Keratinocyte (primary cell): ENCODE data around the gene OR6J1. TPM values are rescaled to one million over a fixed set of nuclear protein-coding genes. Genes with fewer than 3 reads are reported as not detected.

Experiments used
- DNase-seq: peaks from one replicate; pipeline ENCODE4 v3.0.0-alpha.2; 2011; ENCODE audit warnings: low read depth, missing footprints, low spot score
- FAIRE-seq: peaks from 2 replicates; lab custom pipeline; 2011; peaks lifted over from hg19 to GRCh38; lab: Jason Lieb, UNC
- H2AFZ ChIP-seq: 2 replicates; pipeline ENCODE4 v1.6.0; 2012; ENCODE audit warnings: low read length, control low read depth, inconsistent platforms; ENCODE audit not compliant: control insufficient read depth
- H3K27ac ChIP-seq: 2 replicates; pipeline ENCODE4 v1.5.1; 2011; ENCODE audit warnings: low read length; ENCODE audit not compliant: control insufficient read depth, insufficient read depth
- H3K27me3 ChIP-seq: 3 replicates; pipeline ENCODE4 v1.6.0; 2011; ENCODE audit warnings: low read length; ENCODE audit not compliant: control insufficient read depth, insufficient read depth; ENCODE audit errors: extremely low read depth
- H3K36me3 ChIP-seq, 2 experiments: 2 replicates in 1 of 2; 3 replicates in 1 of 2; pipeline ENCODE4 v1.5.1; 2011; ENCODE audit warnings: low read length in 2 of 2, mild to moderate bottlenecking in 1 of 2; ENCODE audit not compliant: control insufficient read depth in 2 of 2, insufficient read depth in 2 of 2; ENCODE audit errors: extremely low read depth in 1 of 2
- H3K4me1 ChIP-seq: 3 replicates; pipeline ENCODE4 v1.5.1; 2011; ENCODE audit warnings: low read length; ENCODE audit not compliant: control insufficient read depth, insufficient read depth; ENCODE audit errors: extremely low read depth
- H3K4me2 ChIP-seq: 3 replicates; pipeline ENCODE4 v1.6.0; 2011; ENCODE audit warnings: low read depth, low read length; ENCODE audit not compliant: control insufficient read depth, insufficient read depth; ENCODE audit errors: extremely low read depth
- H3K4me3 ChIP-seq, 3 experiments: fragments of 200-600 bp in 1 of 3; sonication (generic) in 1 of 3; 2 replicates in 2 of 3; 3 replicates in 1 of 3; pipeline ENCODE4 v1.5.1; 2011 to 2016; ENCODE audit warnings: low read length in 3 of 3, mild to moderate bottlenecking in 3 of 3, control low read depth in 2 of 3, inconsistent platforms in 1 of 3, low read depth in 1 of 3, mixed read lengths in 1 of 3, mixed run types in 1 of 3, moderate library complexity in 1 of 3; ENCODE audit not compliant: control insufficient read depth in 2 of 3, insufficient read depth in 2 of 3; ENCODE audit errors: extremely low read depth in 1 of 3
- H3K79me2 ChIP-seq: 2 replicates; pipeline ENCODE4 v1.6.0; 2012; ENCODE audit warnings: low read length; ENCODE audit not compliant: control insufficient read depth, insufficient read depth
- H3K9ac ChIP-seq: 3 replicates; pipeline ENCODE4 v1.6.0; 2011; ENCODE audit warnings: low read length; ENCODE audit not compliant: control insufficient read depth, insufficient read depth; ENCODE audit errors: extremely low read depth
- H3K9me1 ChIP-seq: 3 replicates; pipeline ENCODE4 v1.6.0; 2011; ENCODE audit warnings: low read length; ENCODE audit not compliant: control insufficient read depth, insufficient read depth; ENCODE audit errors: extremely low read depth
- H3K9me3 ChIP-seq: 2 replicates; pipeline ENCODE4 v1.5.1; 2012; ENCODE audit warnings: low read depth, low read length; ENCODE audit not compliant: control insufficient read depth
- H4K20me1 ChIP-seq: 3 replicates; pipeline ENCODE4 v1.6.0; 2011; ENCODE audit warnings: low read length; ENCODE audit not compliant: control insufficient read depth, insufficient read depth; ENCODE audit errors: extremely low read depth
- CTCF ChIP-seq, 3 experiments: IDR thresholded peaks in 1 of 3; conservative IDR thresholded peaks in 1 of 3; optimal IDR thresholded peaks in 1 of 3; 2 replicates in 2 of 3; 3 replicates in 1 of 3; pipeline versions ENCODE3 to v1.5.1; 2011; ENCODE audit warnings: low read length in 3 of 3, mild to moderate bottlenecking in 3 of 3, moderate library complexity in 2 of 3, control low read depth in 1 of 3, inconsistent platforms in 1 of 3; ENCODE audit not compliant: insufficient read depth in 2 of 3; ENCODE audit errors: extremely low read depth in 1 of 3
- EZH2 ChIP-seq: IDR thresholded peaks from one replicate; pipeline ENCODE4 v1.6.1; 2012; ENCODE audit warnings: inconsistent platforms, mild to moderate bottlenecking, low read length, moderate library complexity
- dilution Hi-C: fragments of 300-500 bp; cut with MboI; formaldehyde crosslinking; loops from one replicate; pipeline ENCODE4 v1.7.0; 2020; ENCODE audit warnings: low sequenced_read_pairs; ENCODE audit not compliant: extremely low pct_ligation_motif_present
- polyA plus RNA-seq, 5 experiments: library from polyadenylated mRNA; depleted of rRNA in 3 of 5; stranded (reverse) in 3 of 5; stranded (forward) in 1 of 5; unstranded in 1 of 5; fragments of >200 nt; gene quantifications; 1 replicate in 1 of 5; 2 replicates in 3 of 5; 3 replicates in 1 of 5; pipeline versions ENCODE4 v1.2.1 to v1.2.3, GENCODE V29; 2011 to 2012; ENCODE audit warnings: missing spikeins in 2 of 5, low read depth in 1 of 5, low replicate concordance in 1 of 5

The OR6J1 gene
- polyA plus RNA-seq, 1 donor (not counting 4 experiments of a cell fraction or from before 2014, with no cell fraction given): not detected

GRCh38 chr14:22671622-22672021 is 27.5 kb upstream of the OR6J1 start:
- dilution Hi-C loops: no loop called here
- Histone ChIP-seq H3K9ac (no peak overlapping the region), H3K36me3 (no peaks in the 10 kb centered on the region), H3K9me1 (no peaks in the 10 kb centered on the region), H3K4me2 (no peak overlapping the region), H3K27me3 (no peaks in the 10 kb centered on the region), H3K9me3 (no peaks in the 10 kb centered on the region), H3K4me3 (no peak overlapping the region), H3K4me1 (no peaks in the 10 kb centered on the region), H3K79me2 (no peaks in the 10 kb centered on the region), H2AFZ (no peak overlapping the region), H4K20me1 (no peaks in the 10 kb centered on the region), H3K27ac (no peak overlapping the region)
- DNase-seq (no peak), FAIRE-seq (no peak)
- TF ChIP-seq CTCF (optimal IDR thresholded peaks at IDR 0.05 in 1 of 3, IDR thresholded peaks at IDR 0.05 in 1 of 3, conservative IDR thresholded peaks at IDR 0.05 in 1 of 3; ENCODE audit: extremely low read depth in 1 of 3, insufficient read depth in 2 of 3, low read length in 3 of 3): no peak
- TF ChIP-seq EZH2: no peak

- DNase-seq (no peak), FAIRE-seq (no peak)
- Histone ChIP-seq H3K4me2 (no peak overlapping the region), H3K9me3 (no peaks in the 10 kb centered on the region), H3K27me3 (no peaks in the 10 kb centered on the region), H2AFZ (no peak overlapping the region), H3K27ac (no peak overlapping the region), H3K36me3 (no peaks in the 10 kb centered on the region), H3K9me1 (no peaks in the 10 kb centered on the region), H3K79me2 (no peaks in the 10 kb centered on the region), H3K9ac (no peak overlapping the region), H4K20me1 (no peaks in the 10 kb centered on the region), H3K4me1 (no peaks in the 10 kb centered on the region), H3K4me3 (no peak overlapping the region)
- TF ChIP-seq CTCF (optimal IDR thresholded peaks at IDR 0.05 in 1 of 3, IDR thresholded peaks at IDR 0.05 in 1 of 3, conservative IDR thresholded peaks at IDR 0.05 in 1 of 3; ENCODE audit: extremely low read depth in 1 of 3, insufficient read depth in 2 of 3, low read length in 3 of 3): no peak
- no peak for TF ChIP-seq EZH2
- dilution Hi-C loops: no loop called here
Observed at GRCh38 chr14:22668863-22669262, 24.7 kb upstream of the OR6J1 start.
